ENCODE results near the gene ZBTB4. TPM values are rescaled to one million over a fixed set of nuclear protein-coding genes. Genes with fewer than 3 reads are reported as not detected.
A peak's percentile ranks its signal among the peaks of the same experiment; 100 is the strongest.

Gene ZBTB4
- total RNA-seq, 1 donor, result 45.5 TPM

DNA sequence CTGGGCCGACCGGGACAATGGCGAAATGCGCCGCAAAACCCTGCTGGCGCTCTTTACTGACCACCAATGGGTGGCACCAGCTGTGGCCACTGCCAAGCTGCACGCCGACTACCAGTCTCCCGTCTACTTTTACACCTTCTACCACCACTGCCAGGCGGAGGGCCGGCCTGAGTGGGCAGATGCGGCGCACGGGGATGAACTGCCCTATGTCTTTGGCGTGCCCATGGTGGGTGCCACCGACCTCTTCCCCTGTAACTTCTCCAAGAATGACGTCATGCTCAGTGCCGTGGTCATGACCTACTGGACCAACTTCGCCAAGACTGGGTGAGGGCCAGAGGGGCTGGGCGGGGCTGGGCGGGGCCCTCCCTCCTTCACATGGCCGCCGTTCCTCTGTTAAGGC, 63.6 kb downstream of the ZBTB4 start:
- no peak for TF ChIP-seq CTCF (IDR thresholded peaks at IDR 0.05; ENCODE audit: insufficient read depth, low read length)
- no peak for DNase-seq (ENCODE audit: low read depth)
- no peak overlapping the region for H3K4me3 ChIP-seq (ENCODE audit: low read depth, low read length)

DNA sequence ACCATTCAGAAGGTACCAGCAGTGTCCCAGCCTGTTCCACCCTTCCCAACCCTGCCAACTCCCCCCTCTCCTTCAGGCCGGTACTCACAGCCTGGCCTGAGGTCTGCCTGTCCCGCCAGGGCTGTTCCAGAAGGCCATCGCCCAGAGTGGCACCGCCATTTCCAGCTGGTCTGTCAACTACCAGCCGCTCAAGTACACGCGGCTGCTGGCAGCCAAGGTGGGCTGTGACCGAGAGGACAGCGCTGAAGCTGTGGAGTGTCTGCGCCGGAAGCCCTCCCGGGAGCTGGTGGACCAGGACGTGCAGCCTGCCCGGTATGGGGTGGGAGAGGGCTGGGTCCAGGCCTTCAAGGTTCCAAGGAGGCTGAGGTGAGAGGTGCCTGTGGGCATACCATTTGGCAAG, 64.6 kb downstream of the ZBTB4 start:
- TF ChIP-seq CTCF (IDR thresholded peaks at IDR 0.05; ENCODE audit: insufficient read depth, low read length), result no peak

DNA sequence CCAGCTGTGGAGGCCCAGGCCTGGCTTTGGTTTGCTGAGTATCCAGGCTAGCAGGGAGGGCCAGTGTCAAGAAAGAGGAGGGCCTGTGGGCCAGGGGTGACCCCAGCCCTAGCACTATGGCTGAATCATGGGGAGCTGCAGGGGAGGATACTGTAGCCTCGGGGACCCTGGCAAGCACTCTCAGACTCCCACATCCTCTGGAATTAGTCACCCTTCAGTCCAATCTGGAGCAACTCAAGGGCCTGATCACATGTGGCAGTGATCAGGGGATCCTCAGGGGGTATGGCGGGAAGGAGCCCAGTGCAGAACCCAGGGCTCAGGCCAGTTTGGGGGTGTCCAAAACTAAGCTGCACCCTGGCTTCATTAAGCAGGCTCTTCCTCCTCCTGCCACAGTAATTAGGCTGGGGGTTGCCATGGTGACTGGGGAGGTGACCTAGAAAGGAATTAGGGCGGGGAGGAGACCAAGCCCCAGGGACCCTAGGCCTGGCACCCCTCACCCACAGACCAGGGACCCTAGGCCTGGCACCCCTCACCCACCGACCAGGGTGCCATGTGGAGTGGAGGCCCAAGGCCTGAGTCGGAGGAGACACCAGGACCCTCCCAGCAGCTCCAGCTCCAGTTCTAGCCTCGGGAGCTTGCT, 66.0 kb downstream of the ZBTB4 start:
- no peak for TF ChIP-seq CTCF (IDR thresholded peaks at IDR 0.05; ENCODE audit: insufficient read depth, low read length)
- H3K4me3 ChIP-seq (ENCODE audit: low read depth, low read length), result no peak overlapping the region
- DNase-seq (ENCODE audit: low read depth), result peak; percentile 30

More for the DNA sequence above, 64.6 kb downstream of the ZBTB4 start:
- no peak overlapping the region for H3K4me3 ChIP-seq (ENCODE audit: low read depth, low read length)
- no peak for DNase-seq (ENCODE audit: low read depth)

DNA sequence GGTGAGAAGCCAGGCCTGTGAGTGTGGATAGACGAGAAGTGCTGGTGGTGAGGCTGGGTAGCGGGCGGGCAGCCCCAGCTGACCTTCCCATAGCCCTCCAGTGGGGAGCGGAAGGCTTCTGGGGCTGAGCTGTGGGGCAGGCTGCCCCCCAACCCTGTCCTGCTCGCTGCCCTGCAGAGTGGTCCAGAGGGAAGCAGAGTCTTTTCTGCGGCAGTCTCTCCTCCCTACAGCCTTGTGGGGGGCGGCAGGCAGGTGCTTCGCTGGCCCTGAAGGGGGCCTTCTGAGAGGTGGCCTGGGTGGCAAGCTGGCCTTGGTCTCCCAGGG, 68.0 kb downstream of the ZBTB4 start:
- TF ChIP-seq CTCF (IDR thresholded peaks at IDR 0.05; ENCODE audit: insufficient read depth, low read length), result no peak
- no peak overlapping the region for H3K4me3 ChIP-seq (ENCODE audit: low read depth, low read length)
- DNase-seq (ENCODE audit: low read depth), result no peak

GRCh38 chr17:7410634-7411426, 68.6 kb downstream of the ZBTB4 start:
- no peak for TF ChIP-seq CTCF (IDR thresholded peaks at IDR 0.05; ENCODE audit: insufficient read depth, low read length)
- no peak overlapping the region for H3K4me3 ChIP-seq (ENCODE audit: low read depth, low read length)
- DNase-seq (ENCODE audit: low read depth), result no peak

DNA sequence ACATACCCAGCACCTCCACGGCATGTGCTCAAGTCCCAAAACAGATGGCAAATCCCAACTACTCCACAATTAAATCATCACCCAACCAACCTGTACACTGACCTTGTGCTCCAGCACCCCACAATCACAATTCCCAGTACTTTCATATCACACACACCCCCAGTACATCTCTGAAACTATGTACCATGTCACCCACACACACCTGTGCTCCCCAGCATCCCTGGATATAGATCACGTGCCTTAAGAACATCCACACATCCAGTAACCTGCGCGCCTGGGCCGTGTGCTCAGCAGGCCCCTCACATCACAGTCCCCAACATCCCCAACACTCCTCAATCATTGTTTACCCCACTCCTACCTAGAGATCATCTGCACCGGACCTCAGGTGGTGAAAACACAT, 69.7 kb downstream of the ZBTB4 start:
- no peak overlapping the region for H3K4me3 ChIP-seq (ENCODE audit: low read depth, low read length)
- no peak for DNase-seq (ENCODE audit: low read depth)
- no peak for TF ChIP-seq CTCF (IDR thresholded peaks at IDR 0.05; ENCODE audit: insufficient read depth, low read length)

Other genes starting within 250 kb of the ZBTB4 start
- gene DVL2, start 245.1 kb downstream of the ZBTB4 start, total RNA-seq (ENCODE audit: low replicate concordance), result 67.7 and 102 TPM in 2 replicates
- gene PHF23, start 240.2 kb downstream of the ZBTB4 start, total RNA-seq (ENCODE audit: low replicate concordance), result 26.7 and 40.3 TPM in 2 replicates
- gene GABARAP, start 237.2 kb downstream of the ZBTB4 start, total RNA-seq (ENCODE audit: low replicate concordance), result 293 and 420 TPM in 2 replicates
- 15.3 and 41.2 TPM in 2 replicates for gene CTDNEP1, start 227.9 kb downstream of the ZBTB4 start, total RNA-seq (ENCODE audit: low replicate concordance)
- 31.6 and 35.6 TPM in 2 replicates for gene ELP5, start 227.4 kb downstream of the ZBTB4 start, total RNA-seq (ENCODE audit: low replicate concordance)
- 3.0 TPM in 1 of 2 replicates, not detected in the other for gene CLDN7, start 217.2 kb downstream of the ZBTB4 start, total RNA-seq (ENCODE audit: low replicate concordance)
- 0.18 TPM in 1 of 2 replicates, not detected in the other for gene SLC2A4, start 197.9 kb downstream of the ZBTB4 start, total RNA-seq (ENCODE audit: low replicate concordance)
- gene YBX2, start 185.0 kb downstream of the ZBTB4 start, total RNA-seq (ENCODE audit: low replicate concordance), result not detected in 2 replicates
- 78.3 and 1,006 TPM in 2 replicates for gene EIF5A, start 172.0 kb downstream of the ZBTB4 start, total RNA-seq (ENCODE audit: low replicate concordance)
- 28.4 and 69.1 TPM in 2 replicates for gene GPS2, start 164.3 kb downstream of the ZBTB4 start, total RNA-seq (ENCODE audit: low replicate concordance)
- gene NEURL4, start 150.3 kb downstream of the ZBTB4 start, total RNA-seq (ENCODE audit: low replicate concordance), result 17.4 and 17.7 TPM in 2 replicates
- 0.72 TPM in 1 of 2 replicates, not detected in the other for gene ACAP1, start 143.1 kb downstream of the ZBTB4 start, total RNA-seq (ENCODE audit: low replicate concordance)
- gene KCTD11, start 127.5 kb downstream of the ZBTB4 start, total RNA-seq (ENCODE audit: low replicate concordance), result 6.1 and 6.9 TPM in 2 replicates
- gene TMEM95, start 124.5 kb downstream of the ZBTB4 start, total RNA-seq (ENCODE audit: low replicate concordance), result not detected in 2 replicates
- under 0.01 TPM in 1 of 2 replicates, not detected in the other for gene TNK1, start 98.5 kb downstream of the ZBTB4 start, total RNA-seq (ENCODE audit: low replicate concordance)
- gene PLSCR3, start 85.1 kb downstream of the ZBTB4 start, total RNA-seq (ENCODE audit: low replicate concordance), result 19.5 and 26.9 TPM in 2 replicates
- 21.7 and 43.7 TPM in 2 replicates for gene TMEM256, start 75.5 kb downstream of the ZBTB4 start, total RNA-seq (ENCODE audit: low replicate concordance)
- gene NLGN2, start 71.8 kb downstream of the ZBTB4 start, total RNA-seq (ENCODE audit: low replicate concordance), result 7.0 and 20.3 TPM in 2 replicates
- not detected in 2 replicates for gene SPEM1, start 59.3 kb downstream of the ZBTB4 start, total RNA-seq (ENCODE audit: low replicate concordance)
- gene SPEM2, start 54.0 kb downstream of the ZBTB4 start, total RNA-seq (ENCODE audit: low replicate concordance), result not detected in 2 replicates
- 0.25 TPM in 1 of 2 replicates, not detected in the other for gene SPEM3, start 50.8 kb downstream of the ZBTB4 start, total RNA-seq (ENCODE audit: low replicate concordance)
- gene TMEM102, start 44.2 kb downstream of the ZBTB4 start, total RNA-seq (ENCODE audit: low replicate concordance), result 1.6 and 2.2 TPM in 2 replicates
- gene FGF11, start 40.1 kb downstream of the ZBTB4 start, total RNA-seq (ENCODE audit: low replicate concordance), result 0.36 and 1.7 TPM in 2 replicates
- gene CHRNB1, start 34.6 kb downstream of the ZBTB4 start, total RNA-seq (ENCODE audit: low replicate concordance), result 4.7 and 6.1 TPM in 2 replicates
- not detected in 2 replicates for gene SLC35G6, start 1.8 kb upstream of the ZBTB4 start, total RNA-seq (ENCODE audit: low replicate concordance)
- 72.9 and 74.1 TPM in 2 replicates for gene POLR2A, start 4.7 kb upstream of the ZBTB4 start, total RNA-seq (ENCODE audit: low replicate concordance)
- 10.1 and 14.5 TPM in 2 replicates for gene TNFSF12, start 69.4 kb upstream of the ZBTB4 start, total RNA-seq (ENCODE audit: low replicate concordance)
- 1.1 and 1.4 TPM in 2 replicates for gene TNFSF13, start 79.1 kb upstream of the ZBTB4 start, total RNA-seq (ENCODE audit: low replicate concordance)
- gene SENP3, start 82.3 kb upstream of the ZBTB4 start, total RNA-seq (ENCODE audit: low replicate concordance), result 14.6 and 60.4 TPM in 2 replicates
- gene CD68, start 100.0 kb upstream of the ZBTB4 start, total RNA-seq (ENCODE audit: low replicate concordance), result 4.9 and 71.7 TPM in 2 replicates
- gene MPDU1, start 104.2 kb upstream of the ZBTB4 start, total RNA-seq (ENCODE audit: low replicate concordance), result 32.3 and 127 TPM in 2 replicates
- 0.57 and 1.4 TPM in 2 replicates for gene SOX15, start 110.5 kb upstream of the ZBTB4 start, total RNA-seq (ENCODE audit: low replicate concordance)
- 27.1 and 33.1 TPM in 2 replicates for gene FXR2, start 135.3 kb upstream of the ZBTB4 start, total RNA-seq (ENCODE audit: low replicate concordance)
- 34.5 and 82.2 TPM in 2 replicates for gene SAT2, start 148.2 kb upstream of the ZBTB4 start, total RNA-seq (ENCODE audit: low replicate concordance)
- gene SHBG, start 150.5 kb upstream of the ZBTB4 start, total RNA-seq (ENCODE audit: low replicate concordance), result 0.25 and 0.36 TPM in 2 replicates
- gene ATP1B2, start 171.3 kb upstream of the ZBTB4 start, total RNA-seq (ENCODE audit: low replicate concordance), result not detected in 2 replicates
- gene TP53, start 207.9 kb upstream of the ZBTB4 start, total RNA-seq (ENCODE audit: low replicate concordance), result 17.8 and 68.7 TPM in 2 replicates
- gene WRAP53, start 208.8 kb upstream of the ZBTB4 start, total RNA-seq (ENCODE audit: low replicate concordance), result 7.4 and 11.0 TPM in 2 replicates
- 0.90 and 3.9 TPM in 2 replicates for gene EFNB3, start 225.6 kb upstream of the ZBTB4 start, total RNA-seq (ENCODE audit: low replicate concordance)
- gene DNAH2, start 238.1 kb upstream of the ZBTB4 start, total RNA-seq (ENCODE audit: low replicate concordance), result under 0.01 TPM in 1 of 2 replicates, not detected in the other

Data from fibroblast of the aortic adventitia (primary cell).